HG03108 (cell line): ENCODE results near the gene C12orf75.
"Not testable (repeated sequence)": the region's sequence is repeated elsewhere in the genome, so short reads cannot be mapped to it uniquely, and the experiment has no call there.

Experiments
- ATAC-seq: cut with Tn5 transposase; IDR thresholded peaks from one replicate; pipeline ENCODE4 v1.9.1; 2021; ENCODE audit warnings: moderate library complexity; ENCODE audit not compliant: unreplicated experiment

The C12orf75 gene

GRCh38 chr12:105368047-105368646 lies 37.7 kb downstream of the C12orf75 start:
- ATAC-seq, result no peak

DNA sequence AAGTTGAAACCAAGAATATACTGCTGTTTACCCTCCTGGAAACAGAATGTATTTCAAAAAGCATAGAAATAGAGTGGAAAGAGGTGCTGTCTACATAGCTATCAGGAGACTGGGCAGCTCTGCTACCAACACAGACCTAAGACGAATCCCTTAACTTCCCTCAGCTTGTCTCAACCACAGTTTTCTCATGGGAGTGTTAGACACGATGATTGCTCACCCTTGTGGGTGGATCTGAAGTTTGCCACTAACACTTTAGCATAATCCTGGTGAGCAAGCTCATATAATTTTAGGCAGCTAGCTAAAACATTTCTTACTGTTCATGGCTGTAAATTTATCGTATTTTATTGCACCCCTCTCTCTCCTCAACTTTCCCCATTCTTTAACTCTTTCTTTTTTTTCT lies 38.5 kb downstream of the C12orf75 start:
- no peak for ATAC-seq

- no peak for ATAC-seq
Observed at GRCh38 chr12:105374303-105374702, 43.8 kb downstream of the C12orf75 start.

DNA sequence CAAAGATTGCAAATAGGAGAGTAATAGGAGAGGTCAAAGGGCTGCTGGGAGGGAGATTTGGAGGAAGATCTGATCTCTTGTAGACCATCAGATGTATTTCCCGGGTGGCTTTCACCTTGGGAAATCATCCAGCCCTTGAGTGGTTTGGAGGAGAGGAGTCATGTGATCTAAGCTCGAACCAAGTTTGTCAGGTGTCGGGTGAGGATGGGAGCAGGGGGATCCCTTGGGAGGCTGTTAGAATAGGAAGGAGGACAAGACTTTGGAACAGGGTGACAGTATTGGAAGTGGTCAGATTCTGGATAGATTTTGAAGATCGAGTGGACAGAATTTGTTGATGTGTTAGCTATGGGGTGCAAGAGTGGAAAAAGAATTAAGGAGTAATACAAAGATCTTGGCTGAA lies 46.6 kb downstream of the C12orf75 start:
- ATAC-seq, result no peak

DNA sequence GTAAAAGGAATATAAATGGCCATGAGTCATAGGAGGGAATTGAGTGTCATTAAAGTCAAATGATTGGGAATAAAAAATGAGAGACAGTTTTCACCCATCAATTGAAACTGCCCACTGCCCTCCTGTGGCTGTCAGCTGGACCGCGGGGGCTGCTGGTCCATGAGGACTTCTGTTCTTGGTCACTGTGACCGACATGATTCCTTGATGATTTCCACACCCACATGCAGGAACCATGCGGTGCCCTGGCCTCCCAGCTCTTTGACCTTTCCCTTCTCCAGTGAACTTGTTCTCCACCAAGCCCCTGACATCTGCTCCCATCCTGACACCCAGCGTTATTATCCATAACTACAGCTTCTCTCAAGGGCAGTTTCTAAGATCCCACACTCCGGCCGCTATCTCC lies 48.4 kb downstream of the C12orf75 start:
- ATAC-seq, result no peak

DNA sequence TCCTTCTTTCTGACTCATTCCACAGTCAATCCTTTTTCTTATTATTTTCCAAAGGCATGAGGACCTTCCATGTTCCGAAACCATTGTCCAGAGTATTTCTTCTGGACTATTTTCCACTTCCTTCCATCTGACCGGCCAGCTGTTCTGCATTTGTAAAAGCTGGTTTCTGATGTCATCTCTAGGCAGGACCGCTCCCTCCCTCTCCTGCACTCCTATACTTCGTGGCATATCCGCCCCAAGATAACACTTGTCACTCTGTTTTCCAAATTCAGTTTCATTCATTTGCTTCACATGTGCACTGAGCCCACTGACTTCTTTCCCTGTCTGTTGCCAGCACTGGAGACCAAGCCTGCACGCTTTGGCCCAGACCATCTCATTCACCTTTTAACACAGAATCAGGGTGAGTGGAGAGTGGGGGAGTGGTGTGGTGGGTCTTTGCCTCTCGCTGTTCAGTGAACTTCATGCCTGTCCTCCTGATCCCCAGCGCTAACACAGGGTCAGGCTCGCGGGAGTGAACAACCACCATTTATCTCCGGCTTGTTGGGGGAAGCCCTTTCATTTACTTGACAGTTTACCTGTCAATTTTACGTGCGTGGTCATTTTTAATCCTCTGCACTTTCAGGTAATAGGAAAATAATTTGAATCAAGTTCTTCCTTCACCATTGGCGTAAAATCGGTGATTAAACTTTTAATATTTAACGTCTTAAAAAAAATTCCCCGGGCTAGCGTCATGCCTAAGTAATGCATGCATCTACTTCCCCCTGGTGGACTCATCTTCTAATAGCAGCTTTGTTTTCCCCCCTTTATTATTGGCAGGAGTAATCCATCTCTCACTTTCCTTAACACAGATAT lies 52.5 kb downstream of the C12orf75 start:
- no peak for ATAC-seq

GRCh38 chr12:105384220-105384619 lies 53.7 kb downstream of the C12orf75 start:
- no peak for ATAC-seq

- no peak for ATAC-seq
Observed at GRCh38 chr12:105384916-105385535, 54.5 kb downstream of the C12orf75 start.

DNA sequence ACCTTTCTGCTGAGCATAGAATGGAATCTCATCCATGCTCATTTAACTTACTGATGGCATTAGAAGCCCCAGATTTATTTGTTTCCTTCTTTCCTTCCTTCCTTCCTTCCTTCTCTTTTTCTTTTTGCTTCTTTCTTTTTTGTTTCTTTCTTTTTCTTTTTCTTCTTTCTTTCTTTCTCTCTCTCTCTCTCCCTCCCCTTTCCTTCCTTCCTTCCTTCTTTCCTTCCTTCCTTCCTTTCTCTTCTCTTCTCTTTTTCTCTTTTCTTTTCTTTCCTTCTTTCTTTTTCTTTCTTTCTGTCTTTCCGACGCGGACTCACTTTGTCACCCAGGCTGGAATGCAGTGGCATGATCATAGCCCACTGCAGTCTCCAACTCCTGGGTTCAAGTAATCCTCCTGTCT lies 55.9 kb downstream of the C12orf75 start:
- no peak for ATAC-seq

GRCh38 chr12:105391231-105391630 lies 60.7 kb downstream of the C12orf75 start:
- ATAC-seq, result no peak

GRCh38 chr12:105393587-105393986 lies 63.1 kb downstream of the C12orf75 start:
- no peak for ATAC-seq

DNA sequence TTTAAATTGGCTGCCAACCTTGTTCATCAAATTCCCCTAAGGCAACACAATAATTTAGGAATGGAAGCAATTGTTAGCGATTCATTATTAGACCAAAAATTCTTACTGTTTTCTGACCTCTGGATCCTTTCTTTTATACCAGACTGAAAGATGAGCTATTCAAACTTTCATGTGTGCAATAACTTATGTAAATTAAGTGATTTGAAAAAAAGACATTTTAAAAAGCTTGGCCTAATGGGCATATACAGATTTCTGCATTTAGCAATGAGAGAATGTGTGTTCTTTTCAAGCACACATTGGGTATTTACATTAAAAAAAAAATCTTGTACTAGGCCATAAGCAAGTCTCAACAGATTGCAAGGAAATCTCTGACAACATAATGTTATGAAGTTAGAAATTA lies 65.5 kb downstream of the C12orf75 start:
- no peak for ATAC-seq

DNA sequence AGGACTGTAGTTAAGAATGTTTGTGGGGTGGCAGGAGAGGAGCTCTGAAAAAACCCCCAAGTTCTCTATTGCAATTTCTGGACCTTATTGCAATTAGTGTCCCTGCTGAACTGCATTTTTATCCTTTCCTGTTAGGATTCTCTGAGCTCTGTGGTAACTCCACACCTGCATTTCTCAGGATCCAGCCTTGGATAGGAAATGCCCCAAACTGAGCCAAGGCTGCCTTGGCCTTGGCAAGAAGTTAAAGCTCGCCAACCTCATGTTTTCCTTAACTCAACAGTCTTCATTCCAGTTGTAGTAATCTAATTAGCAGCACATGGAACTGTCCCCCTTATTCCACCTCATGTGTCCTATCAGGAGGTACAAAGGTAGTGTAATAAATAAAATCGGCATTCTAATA lies 66.5 kb downstream of the C12orf75 start:
- no peak for ATAC-seq

- ATAC-seq, result no peak
Observed at GRCh38 chr12:105398930-105399329, 68.4 kb downstream of the C12orf75 start.

DNA sequence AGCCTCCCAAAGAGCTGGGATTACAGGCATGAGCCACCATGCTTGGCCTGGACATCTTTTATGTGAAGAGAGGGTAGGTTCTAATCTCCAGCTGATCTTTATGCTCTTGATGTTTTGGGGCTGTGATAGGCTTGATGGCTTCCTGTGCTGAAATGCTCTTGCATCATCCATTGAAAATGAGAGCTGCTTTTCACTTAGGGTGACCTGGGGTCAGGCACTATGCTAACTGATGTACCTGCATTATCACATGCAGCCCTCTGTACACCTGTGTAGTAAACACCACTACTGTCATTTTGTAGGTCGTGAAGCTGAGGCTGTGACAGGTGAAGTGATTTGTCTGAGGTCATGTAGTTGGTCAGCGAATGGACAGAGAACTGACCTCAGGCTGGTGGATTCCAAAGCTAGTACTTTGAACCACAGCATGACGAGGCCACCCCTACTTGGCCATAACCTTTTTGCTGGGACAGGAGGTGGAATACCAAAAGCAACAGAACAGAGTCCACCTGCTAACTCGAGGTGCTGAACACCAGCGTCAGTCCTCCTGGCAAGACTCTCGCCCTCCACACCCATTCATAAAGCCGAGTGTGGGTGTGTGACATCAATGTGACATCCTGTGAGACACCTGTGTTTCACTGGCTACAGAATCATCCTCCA lies 69.1 kb downstream of the C12orf75 start:
- no peak for ATAC-seq

DNA sequence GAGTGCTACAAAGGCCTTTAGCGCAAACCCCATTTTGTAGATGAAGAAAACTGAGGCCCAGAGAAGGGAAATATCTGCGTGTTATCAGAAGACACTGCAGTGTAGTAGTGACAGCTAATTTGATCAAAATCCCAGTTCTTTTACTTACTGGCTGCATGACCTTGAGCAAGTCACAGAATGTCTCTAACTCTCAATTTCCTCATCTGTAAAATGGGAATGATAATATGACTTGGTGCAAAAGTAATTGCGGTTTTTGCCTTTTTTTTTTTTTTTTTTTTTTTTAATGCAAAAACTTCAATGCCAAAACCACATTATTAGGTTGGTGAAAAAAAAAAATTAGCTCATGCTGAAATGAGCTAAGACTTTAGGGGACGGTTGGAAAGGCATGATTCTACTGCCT lies 69.7 kb downstream of the C12orf75 start:
- ATAC-seq, result no peak

- no peak for ATAC-seq
Observed at GRCh38 chr12:105401198-105401597, 70.7 kb downstream of the C12orf75 start.

- no peak for ATAC-seq
Observed at GRCh38 chr12:105402366-105402765, 71.9 kb downstream of the C12orf75 start.

DNA sequence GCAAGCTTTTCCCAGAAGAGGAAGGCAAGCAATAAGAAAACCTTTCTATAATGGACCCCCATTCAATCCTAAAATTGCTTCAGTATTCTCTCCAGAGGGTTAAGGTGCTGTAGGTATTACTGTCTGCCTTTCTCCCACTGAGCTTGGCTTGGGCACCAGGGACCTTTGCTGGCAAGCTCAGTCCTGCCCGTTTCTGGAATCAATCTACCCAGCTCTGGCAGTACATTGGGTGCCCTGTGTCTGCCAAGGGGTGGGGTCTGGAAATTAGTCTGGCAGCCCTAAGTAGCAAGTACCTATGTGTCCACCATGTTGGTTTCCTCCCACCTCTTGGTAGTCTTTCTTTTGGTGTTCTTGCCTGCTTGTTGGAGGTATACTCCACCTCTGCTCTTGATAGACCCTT lies 72.6 kb downstream of the C12orf75 start:
- ATAC-seq, result no peak

DNA sequence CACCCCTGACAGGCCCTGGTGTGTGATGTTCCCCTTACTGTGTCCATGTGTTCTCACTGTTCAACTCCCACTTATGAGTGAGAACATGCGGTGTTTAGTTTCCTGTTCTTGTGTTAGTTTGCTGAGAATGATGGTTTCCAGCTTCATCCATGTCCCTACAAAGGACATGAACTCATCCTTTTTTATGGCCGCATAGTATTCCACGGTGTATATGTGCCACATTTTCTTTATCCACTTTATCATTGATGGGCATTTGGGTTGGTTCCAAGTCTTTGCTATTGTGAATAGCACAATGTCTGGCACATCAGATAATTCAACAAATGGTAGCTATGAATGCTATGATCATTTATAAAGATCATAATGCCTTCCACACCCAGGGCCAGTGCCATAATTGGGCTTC lies 73.6 kb downstream of the C12orf75 start:
- not testable (repeated sequence) for ATAC-seq

GRCh38 chr12:105406497-105406896 lies 76.0 kb downstream of the C12orf75 start:
- no peak for ATAC-seq

GRCh38 chr12:105409279-105409678 lies 78.8 kb downstream of the C12orf75 start:
- no peak for ATAC-seq
